DMS 273 (cell line): ENCODE results near the gene COA1.
"Not testable (repeated sequence)": the region's sequence is repeated elsewhere in the genome, so short reads cannot be mapped to it uniquely, and the experiment has no call there.

Experiments
- DNase-seq: peaks from one replicate; lab custom pipeline; 2025; ENCODE audit not compliant: unreplicated experiment; lab: John Stamatoyannopoulos, UW

COA1 gene

DNA sequence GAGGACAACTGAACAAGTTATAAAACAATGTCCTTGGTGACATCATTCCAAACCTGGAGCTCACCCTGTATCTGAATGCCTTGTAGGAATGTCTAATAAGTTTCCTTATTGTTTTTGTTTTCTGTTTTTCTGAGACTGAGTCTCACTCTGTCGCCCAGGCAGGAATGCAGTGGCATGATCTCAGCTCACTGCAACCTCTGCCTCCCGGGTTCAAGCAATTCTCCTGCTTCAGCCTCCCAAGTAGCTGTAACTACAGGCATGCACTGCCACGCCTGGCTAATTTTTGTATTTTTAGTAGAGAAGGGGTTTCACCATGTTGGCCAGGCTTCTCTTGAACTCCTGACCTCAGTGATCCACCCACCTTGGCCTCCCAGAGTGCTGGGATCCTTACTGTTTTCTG is 2.2 kb upstream of the COA1 start:
- not testable (repeated sequence) for DNase-seq

DNA sequence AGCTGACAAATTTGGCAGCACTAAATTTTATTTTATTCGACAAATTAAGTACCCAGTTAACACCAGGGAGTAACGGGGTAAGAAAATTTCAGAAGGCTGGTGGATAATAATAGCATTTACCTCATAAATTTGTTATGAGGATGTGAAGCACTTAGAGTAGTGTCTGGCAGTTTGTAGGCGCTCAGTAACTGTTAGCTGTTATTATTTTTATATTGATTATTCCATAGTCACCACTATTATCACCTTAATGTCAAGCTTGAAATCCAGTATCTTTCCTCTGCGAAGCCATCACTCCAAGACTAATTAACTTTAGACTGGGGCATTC is 563 bp upstream of the COA1 start:
- no peak for DNase-seq

DNA sequence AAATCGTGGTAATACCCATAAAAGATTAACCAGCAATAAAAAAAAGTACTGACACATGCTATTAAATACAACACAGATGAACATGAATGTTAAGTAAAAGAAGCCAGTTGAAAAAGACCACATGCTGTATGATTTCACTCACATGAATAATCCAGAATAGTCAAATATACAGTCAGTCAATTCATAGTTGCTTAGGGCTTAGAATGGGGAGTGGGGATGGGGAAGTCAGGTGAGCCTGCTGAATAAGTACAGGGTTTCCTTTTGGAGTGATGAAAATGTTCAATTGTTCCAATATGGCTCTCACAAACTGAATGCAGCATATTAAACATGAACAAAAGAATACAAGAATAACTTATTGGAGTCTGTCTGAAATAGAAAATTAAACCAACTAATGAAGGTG is 1.8 kb downstream of the COA1 start:
- no peak for DNase-seq

DNA sequence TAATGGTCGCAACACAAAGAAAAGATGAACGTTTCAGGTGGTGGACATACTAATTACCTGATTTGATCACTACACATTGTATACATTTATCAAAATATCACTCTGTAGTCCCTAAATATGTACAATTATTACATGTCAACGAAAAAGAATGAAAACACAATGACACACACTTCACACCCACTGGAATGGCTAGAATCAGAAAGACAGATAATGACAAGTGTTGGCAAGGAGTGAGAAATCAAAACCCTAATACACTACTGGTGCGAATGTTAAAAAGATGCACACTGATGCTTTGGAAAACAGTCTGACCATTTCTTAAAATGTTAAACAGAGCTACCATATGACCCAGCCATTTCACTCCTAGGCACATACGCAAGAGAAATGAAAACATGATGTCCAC is 2.3 kb downstream of the COA1 start:
- DNase-seq, result no peak

DNA sequence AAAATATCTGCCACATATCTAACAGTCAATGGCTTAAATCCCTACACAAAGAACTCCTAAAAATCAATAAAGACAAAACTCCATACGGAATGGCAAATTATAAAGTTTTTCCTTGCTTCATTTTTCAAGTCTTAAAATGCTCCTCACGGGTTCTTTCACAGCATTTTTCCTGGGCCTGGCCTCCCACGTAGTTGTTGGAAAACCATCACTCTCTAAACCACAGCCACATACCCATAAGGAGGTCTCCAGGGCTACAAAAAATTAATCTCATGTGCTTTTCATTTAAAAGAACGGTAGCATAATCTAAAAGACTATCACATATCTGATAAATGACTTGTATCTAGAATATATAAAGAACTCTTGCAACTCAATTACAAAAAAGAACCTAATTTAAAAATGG is 2.9 kb downstream of the COA1 start:
- DNase-seq, result no peak

DNA sequence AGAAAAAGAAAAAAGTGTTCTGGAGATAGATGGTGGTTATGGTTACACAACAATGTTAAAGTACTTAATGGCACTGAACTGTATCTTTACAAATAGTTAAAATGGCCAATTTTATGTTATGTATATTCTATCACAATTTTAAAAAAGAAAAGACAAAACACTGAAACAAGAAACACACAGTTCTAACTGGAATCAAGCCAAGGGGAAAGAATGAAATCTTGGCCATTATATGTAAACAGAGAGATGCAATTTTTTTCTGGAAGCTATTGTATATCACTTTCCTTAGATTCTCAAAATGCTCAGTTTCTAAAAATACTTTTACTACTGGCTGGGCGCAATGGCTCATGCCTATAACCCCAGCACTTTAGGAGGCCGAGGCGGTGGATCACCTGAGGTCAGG is 4.1 kb downstream of the COA1 start:
- no peak for DNase-seq

DNA sequence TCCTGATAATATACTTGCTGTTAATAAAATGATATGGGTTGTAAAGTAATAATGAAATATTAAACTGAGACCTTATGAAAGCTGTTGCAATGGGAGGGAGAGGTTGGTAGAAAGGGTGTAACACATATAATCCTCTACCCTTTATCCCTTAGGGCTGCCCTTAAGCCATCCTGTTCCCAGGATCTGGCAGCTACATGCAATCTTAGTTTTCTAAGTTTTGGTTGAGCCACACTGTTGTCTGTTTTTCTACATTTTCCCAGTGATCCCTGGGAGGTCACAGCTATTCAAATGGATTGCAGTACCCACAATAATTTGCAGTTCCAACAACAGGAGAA is 6.3 kb downstream of the COA1 start:
- no peak for DNase-seq

DNA sequence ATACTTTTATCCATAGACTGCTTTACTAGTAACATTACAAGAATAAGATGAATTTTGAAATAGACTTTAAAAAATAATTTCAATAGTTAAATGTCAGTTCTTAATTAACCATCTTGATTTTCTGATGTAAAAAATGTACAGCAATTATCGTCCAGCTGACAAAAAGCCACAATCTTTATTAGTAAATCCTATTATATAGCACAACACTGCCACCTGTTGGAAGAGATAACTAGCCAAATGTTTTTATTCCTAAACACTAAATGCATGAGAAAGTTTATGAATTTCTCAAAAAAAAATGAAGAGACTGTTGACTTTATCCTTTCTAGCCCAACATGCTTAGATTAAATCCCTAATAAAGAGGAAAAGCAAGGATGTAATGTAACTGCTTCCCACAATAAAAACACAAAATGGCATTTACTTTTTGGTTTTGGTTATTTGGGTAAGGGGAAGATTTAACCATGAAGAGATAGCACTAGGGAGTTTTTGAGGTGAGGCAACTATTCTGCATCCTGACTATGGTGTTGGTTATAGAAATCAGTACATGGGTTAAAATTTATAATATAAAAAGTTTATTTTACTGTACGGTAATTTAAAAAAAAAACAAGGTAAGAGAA is 8.0 kb downstream of the COA1 start:
- DNase-seq, result peak; percentile 77

DNA sequence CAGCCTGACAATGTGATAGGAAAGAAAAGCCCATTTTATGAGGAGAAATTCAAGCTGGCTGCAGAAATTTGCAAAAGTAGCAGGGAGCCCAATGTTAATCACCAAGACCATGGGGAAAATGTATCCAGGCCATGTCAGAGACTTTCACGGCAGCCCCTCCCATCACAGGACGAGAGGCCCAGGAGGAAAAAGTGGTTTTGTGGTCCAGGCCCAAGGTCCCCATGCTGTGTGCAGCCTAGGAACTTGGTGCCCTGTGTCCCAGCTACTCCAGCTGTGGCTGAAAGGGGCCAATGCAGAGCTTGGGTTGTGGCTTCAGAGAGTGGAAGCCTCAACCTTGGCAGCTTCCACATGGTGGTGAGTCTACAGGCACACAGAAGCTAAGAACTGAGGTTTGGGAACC is 12.7 kb downstream of the COA1 start:
- DNase-seq, result no peak

DNA sequence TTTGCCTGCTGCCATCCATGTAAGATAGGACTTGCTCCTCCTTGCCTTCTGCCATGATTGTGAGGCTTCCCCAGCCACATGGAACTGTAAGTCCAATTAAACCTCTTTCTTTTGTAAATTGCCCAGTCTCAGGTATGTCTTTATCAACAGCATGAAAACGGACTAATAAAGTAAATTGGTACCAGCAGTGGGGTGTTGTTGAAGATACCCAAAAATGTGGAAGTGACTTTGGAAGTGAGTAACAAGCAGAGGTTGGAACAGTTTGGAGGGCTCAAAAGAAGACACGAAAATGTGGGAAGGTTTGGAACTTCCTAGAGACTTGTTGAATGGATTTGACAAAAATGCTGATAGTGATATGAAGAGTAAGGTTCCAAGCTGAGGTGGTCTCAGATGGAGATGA is 13.4 kb downstream of the COA1 start:
- DNase-seq, result not testable (repeated sequence)

DNA sequence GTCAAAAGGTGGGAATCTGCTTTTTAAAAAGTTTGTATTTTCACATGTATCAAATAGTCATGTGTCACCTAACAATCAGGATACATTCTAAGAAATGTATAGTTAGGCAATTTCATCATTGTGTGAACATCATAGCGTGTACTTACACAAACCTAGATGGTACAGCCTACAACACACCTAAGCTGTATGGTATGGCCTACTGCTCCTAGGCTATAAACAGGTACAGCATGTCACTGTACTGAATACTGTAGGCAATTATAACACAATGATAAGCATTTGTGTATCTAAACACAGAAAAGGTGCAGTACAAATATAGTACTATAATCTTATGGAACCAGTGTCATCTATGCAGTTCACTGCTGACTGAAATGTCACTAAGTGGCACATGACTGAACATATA is 17.8 kb downstream of the COA1 start:
- DNase-seq, result no peak

DNA sequence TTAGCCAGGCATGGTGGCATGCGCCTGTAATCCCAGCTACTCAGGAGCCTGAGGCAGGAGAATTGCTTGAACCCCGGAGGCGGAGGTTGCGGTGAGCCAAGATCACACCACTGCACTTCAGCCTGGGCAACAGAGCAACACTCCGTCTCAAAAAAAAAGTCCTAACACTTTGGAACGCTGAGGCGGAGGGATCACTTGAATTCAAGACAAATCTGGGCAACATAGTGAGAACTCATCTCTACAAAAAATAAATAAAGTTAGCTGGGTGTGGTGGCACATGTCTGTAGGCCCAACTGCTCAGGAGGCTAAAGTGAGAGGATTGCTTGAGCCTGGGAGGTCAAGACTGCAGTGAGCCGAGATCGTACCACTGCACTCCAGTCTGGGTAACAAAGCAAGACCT is 21.3 kb downstream of the COA1 start:
- not testable (repeated sequence) for DNase-seq

DNA sequence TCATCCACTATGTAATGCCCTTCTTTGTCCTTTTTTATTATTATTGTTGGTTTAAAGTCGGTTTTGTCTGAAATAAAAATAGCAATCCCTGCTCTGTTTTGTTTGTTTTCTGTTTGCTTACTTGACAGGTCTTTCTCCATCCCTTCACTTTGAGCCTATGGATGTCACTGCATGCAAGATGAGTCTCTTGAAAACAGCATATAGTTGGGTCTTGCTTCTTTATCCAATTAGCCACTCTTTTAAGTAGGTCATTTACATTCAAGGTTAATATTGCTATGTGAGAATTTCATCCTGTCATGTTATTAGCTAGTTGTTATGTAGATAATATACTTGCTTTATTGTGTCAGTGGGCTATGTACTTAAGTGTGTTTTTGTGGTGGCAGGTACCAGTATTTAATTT is 25.8 kb downstream of the COA1 start:
- DNase-seq, result no peak

DNA sequence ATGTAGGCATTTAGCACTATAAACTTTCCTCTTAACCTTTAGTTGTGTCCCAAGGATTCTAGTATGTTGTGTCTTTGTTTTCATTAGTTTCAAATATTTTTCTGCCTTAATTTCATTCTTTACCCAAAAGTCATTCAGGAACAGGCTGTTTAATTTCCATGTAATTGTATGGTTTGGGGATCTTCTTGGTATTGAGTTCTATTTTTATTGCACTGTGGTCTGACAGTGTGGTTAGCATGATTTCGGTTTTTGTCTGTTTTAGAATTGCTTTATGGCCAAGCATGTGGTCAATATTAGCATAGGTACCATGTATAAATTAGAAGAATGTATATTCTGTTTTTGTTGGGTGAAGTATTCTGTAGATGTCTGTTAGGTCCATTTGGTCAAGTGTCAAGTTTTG is 26.3 kb downstream of the COA1 start:
- DNase-seq, result no peak

DNA sequence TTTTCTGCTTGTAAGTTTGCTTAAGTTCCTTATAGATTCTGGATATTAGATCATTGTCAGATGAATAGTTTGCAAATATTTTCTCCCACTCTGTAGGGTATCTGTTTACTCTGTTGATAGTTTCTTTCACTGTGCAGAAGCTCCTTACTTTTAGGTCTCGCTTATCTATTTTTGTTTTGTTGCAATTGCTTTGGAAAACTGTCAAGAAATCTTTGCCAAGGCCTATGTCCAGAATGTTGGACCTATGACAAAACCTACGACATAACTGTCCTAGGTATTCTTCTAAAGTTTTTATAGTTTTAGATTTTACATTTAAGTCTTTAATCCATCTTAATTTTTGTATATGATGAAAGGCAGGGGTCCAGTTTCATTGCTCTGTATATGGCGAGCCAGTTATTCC is 27.4 kb downstream of the COA1 start:
- no peak for DNase-seq

DNA sequence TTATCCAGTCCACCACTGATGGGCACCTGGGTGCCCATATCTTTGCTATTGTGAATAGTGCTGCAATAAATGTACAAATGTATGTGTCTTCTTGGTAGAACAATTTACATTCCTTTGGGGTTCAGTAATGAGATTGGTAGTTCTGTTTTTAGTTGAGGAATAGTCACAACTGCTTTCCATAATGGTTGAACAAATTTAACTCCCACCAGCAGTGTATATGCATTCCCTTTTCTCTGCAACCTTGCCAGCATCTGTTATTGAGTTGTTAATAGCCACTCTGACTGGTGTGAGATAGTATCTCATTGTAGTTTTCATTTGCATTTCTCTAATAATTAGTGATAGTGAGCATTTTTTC is 27.8 kb downstream of the COA1 start:
- DNase-seq, result no peak

DNA sequence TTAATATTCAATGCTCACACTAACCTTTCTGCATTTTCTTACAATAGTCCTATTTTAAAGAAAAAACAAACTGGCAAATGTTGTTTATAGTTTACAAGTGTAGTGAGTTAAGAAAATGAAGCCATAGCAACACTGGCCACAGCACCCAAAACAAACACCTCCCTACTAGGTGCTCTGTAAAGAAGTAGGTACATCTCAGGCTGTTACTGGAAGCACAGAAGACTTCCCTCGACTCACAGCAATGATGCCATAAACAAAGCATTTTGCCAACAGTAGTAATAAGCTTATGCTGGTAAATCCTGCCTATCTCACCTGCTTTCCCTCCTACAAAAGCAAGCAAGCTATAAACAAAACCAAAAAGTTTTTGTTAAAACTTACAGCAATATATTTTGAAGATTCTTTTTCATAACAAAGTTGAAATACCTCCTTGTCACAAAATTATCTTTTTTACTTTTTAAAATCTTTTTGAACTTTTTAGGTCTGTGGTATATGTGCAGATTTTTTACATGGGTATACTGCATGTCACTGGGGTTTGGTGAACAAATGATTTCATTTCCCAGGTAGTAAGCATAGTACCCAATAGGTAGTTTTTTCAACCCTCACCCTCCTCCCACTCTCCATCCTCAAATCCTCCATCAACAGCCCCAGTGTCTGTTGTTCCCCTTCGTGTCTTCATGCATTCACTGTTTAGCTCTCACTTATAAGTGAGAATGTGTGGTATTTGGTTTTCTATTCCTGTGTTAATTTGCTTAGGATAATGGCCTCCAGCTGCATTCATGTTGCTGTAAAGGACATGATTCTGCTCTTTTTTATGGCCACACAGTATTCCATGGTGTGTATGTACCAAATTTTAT is 28.4 kb downstream of the COA1 start:
- no peak for DNase-seq

DNA sequence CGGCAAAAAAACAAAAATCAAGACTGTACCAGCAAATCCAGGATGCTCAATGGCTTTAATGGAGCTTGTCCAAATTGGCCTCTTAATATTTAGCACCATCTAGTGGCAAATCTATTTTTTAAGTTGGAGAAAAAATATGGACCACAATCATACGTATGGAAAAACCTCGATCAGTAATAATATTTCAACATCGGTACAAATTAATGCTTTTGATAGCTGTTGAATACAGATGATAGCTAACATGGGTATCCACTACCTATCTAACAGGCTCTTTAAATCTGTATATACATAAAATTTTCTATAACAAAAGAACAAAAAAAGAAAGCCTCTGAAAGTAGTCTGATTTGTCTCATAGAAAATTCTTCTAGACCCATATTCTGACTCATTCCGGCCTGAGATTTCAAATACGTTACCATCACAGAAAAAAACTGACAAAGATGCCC is 29.2 kb downstream of the COA1 start:
- peak; percentile 82 for DNase-seq

DNA sequence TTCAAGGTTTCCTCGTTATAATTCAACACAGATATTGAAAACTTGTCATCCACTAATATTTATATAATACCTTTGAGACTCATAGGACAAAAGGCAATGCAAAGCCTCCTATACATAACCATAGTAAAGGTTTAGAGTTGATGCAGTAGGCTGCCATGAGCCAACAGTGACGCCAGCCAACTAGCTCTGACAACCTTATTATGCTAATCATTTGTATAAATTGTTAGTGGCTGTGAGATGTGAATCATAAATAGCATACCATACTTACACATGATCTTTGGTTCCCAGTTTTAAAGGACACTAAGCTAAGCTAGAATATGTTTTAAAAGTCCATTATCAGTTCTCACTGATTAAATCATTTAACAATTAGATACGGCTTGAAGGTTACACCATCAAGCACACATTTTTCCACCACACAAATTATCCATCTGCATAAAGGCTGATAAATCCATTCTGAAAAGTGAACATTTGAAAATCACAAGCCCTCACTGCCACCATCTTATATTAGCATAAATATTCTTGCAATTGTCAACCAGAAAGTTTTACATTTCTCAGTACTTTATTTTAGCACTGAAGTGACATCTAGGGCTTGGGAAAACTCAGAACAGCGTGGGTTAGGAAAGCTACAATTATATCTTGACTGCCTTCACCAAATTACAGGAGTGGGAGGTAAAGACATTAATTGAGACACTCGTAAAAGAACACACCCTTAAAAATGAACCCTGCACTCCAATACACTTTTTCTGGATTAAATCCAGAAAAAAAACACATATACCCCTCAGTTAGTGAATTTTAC is 30.7 kb downstream of the COA1 start:
- DNase-seq, result no peak

DNA sequence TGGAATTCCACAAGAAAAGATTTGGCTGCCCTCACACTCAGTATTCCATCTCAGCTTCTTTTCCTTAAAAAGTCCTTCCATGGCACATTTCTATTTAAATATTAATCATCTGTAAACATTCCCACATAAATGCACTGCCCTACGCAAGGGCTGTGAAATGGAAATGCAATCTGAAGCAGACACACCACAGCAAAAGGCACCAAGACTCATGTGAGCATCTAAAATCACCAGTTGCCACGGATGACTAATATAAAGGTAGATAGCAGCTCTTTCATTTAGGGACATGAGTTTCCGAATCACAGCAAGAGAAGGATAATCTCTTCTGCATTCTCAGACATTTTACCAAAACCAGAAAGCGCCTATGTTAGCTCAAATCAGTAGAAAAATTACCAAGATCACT is 31.6 kb downstream of the COA1 start:
- DNase-seq, result no peak

DNA sequence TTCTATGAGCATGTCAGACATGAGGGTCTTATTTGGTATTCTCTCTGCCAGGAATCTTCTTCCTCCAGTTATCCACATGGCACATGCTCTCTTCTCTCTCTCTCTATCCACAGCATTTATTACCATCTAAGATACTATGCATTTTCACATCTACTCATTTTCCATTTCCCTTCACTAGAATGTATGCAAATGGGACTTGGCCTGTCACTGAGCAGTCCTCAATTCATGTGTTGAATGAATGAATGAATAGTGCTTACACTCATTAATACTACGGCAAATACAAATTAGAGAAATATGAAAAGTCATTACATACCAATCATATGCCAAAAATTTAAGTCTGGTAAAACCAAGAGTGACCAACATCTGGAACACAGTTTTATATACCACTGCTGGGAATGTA is 34.0 kb downstream of the COA1 start:
- no peak for DNase-seq

DNA sequence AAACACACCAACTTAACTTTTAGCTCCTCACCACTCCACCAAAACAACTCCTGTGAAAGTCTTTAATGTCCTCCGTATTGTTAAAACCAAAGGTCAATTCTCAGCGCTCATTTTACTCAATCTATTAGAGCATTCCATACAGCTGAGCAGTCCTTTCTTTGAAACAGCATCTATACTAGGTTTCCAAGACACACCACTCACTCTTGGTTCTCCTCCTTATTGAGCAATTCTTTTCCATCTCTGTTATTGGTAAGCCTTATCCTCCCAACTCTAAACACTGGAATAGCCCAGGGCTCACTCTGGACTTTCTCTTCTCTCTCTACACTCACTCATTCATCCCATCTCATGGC is 34.9 kb downstream of the COA1 start:
- DNase-seq, result no peak
